Left lung (tissue), 10 donors: ENCODE results near the gene ROR2. TPM values are rescaled to one million over a fixed set of nuclear protein-coding genes. Genes with fewer than 3 reads are reported as not detected.
A peak's percentile ranks its signal among the peaks of the same experiment; 100 is the strongest.

Experiments
- ATAC-seq: fragments of 200-7000 bp; cut with Tn5 transposase; one replicate; pipeline ENCODE4 v1.9.1; 2020; ENCODE audit warnings: moderate library complexity
- DNase-seq, 4 donors: peaks; one replicate each; pipeline ENCODE4 v3.0.0-alpha.2; 2013 to 2020
- H3K27ac ChIP-seq, 2 donors: fragments of 200-600 bp; sonication (generic) in 1 of 2; one replicate each; pipeline versions ENCODE4 v1.5.0 to v1.8.0; 2020 to 2021
- H3K27me3 ChIP-seq, 2 donors: fragments of 200-600 bp; sonication (generic) in 1 of 2; one replicate each; pipeline versions ENCODE4 v1.5.0 to v1.8.0; 2020 to 2021
- H3K36me3 ChIP-seq, 2 donors: fragments of 200-600 bp; sonication (generic) in 1 of 2; one replicate each; pipeline versions ENCODE4 v1.5.0 to v1.8.0; 2020 to 2021
- H3K4me1 ChIP-seq, 2 donors: fragments of 200-600 bp; one replicate each; pipeline ENCODE4 v1.8.0; 2021
- H3K4me3 ChIP-seq, 2 donors: fragments of 200-600 bp; sonication (generic) in 1 of 2; one replicate each; pipeline versions ENCODE4 v1.5.0 to v1.8.0; 2020 to 2021; ENCODE audit warnings: mild to moderate bottlenecking in 1 of 2
- H3K9me3 ChIP-seq, 2 donors: fragments of 200-600 bp; sonication (generic) in 1 of 2; one replicate each; pipeline versions ENCODE4 v1.5.0 to v1.8.0; 2020 to 2021
- CTCF ChIP-seq, 2 donors: fragments of 200-600 bp; sonication (generic) in 1 of 2; IDR thresholded peaks; one replicate each; pipeline versions ENCODE4 v1.5.0 to v1.8.0; 2021; ENCODE audit warnings: antibody characterized with exemption in 2 of 2
- intact Hi-C, 2 donors: fragments of 100-400 bp; cut with DNase I; formaldehyde crosslinking; loops; one replicate each; pipeline versions ENCODE4 v1.11.2 to v1.14.2; 2022
- polyA plus RNA-seq, 6 donors: library from polyadenylated mRNA; unstranded; fragments of 120-200 nt; gene quantifications; one replicate each; pipeline ENCODE4 v1.2.1, GENCODE V29; 2013; ENCODE audit not compliant: insufficient read length in 6 of 6
- total RNA-seq, 2 donors: library from RNA; stranded (reverse); fragmentation: NEBNext Ultra II Directional; extraction: Animal tissue kit (Norgen Biotek cat#: 25700); gene quantifications; one replicate each; pipeline ENCODE4 v1.2.1, GENCODE V29; 2021
- donor health status: DM: no; HTN: yes; CAD: no.
- donor health status: DM: no; HTN: no; CAD: no.

Gene ROR2
- total and polyA plus RNA-seq, 8 donors = 11.5 to 36.5 (median 29.7) TPM

GRCh38 chr9:91815896-91816295, 134.1 kb downstream of the ROR2 start:
- DNase-seq = no peak
- no peak overlapping the region for H3K4me3 ChIP-seq
- H3K9me3 ChIP-seq = no peaks in the 10 kb centered on the region
- no peak for TF ChIP-seq CTCF (IDR thresholded peaks at IDR 0.05)
- ATAC-seq = no peak
- H3K36me3 ChIP-seq = no peaks in the 10 kb centered on the region
- peaks cover 0 to 4% of the 10 kb centered on the region in 2 donors for H3K4me1 ChIP-seq
- peaks cover 0 to 5% of the 10 kb centered on the region in 2 donors for H3K27me3 ChIP-seq
- H3K27ac ChIP-seq = no peak overlapping the region
- intact Hi-C loops = no loop called here

DNA sequence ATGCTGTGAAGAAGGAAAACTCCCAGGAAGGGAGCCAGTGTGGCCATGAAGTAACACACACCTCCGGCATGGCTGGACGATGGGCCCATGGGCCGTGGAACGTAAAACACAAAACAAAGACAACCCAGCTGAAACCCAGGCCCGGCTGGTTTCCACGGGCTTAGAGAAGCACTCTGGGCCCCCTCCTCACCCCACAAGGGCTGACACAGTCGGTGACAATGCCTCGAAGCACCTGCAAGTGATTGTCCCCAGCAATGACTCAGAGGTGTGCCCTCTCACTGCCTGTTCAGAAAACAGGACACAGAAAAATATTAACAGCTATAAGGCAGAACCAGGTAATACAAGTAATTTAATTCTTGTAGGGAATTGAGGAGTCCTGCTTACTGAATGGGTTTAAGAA, 135.3 kb downstream of the ROR2 start:
- Histone ChIP-seq H3K27ac (no peak overlapping the region), H3K36me3 (no peaks in the 10 kb centered on the region), H3K4me1 (peaks cover 0 to 4% of the 10 kb centered on the region in 2 donors), H3K9me3 (no peaks in the 10 kb centered on the region), H3K4me3 (no peak overlapping the region), H3K27me3 (peaks cover 0 to 5% of the 10 kb centered on the region in 2 donors)
- no peak for TF ChIP-seq CTCF (IDR thresholded peaks at IDR 0.05)
- ATAC-seq (no peak), DNase-seq (no peak)
- intact Hi-C loops = no loop called here

DNA sequence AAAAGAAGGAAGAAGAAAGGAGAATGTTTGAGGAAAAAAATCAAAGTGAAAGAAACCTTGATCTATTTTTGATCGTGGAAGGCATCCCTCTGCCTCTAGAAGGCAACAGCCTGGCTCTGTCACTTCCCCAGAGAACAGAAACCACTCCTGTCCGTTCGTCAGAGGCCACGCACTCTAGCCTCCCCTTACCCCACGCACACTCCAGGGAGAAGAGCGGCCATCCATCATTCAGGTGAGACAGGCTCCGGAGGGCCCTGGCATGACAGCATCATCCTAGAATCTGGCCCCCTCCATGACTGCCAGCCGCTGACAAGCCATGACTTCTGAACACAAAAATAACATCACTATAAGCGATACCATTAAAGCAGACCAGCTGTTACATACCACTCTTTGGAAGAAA, 135.8 kb downstream of the ROR2 start:
- TF ChIP-seq CTCF (IDR thresholded peaks at IDR 0.05) = no peak
- Histone ChIP-seq H3K4me3 (no peak overlapping the region), H3K9me3 (no peaks in the 10 kb centered on the region), H3K27ac (no peak overlapping the region), H3K4me1 (peaks cover 0 to 4% of the 10 kb centered on the region in 2 donors), H3K27me3 (peaks cover 0 to 5% of the 10 kb centered on the region in 2 donors), H3K36me3 (no peaks in the 10 kb centered on the region)
- ATAC-seq (no peak), DNase-seq (no peak)
- intact Hi-C loops = no loop called here

- H3K4me3 ChIP-seq = no peak overlapping the region
- no peak overlapping the region for H3K27ac ChIP-seq
- H3K36me3 ChIP-seq = no peaks in the 10 kb centered on the region
- peaks cover 0 to 4% of the 10 kb centered on the region in 2 donors for H3K4me1 ChIP-seq
- no peak for ATAC-seq
- no peak for TF ChIP-seq CTCF (IDR thresholded peaks at IDR 0.05)
- DNase-seq = peak in 2 of 4 donors; percentile 46 to 69
- intact Hi-C loops = no loop called here
- H3K9me3 ChIP-seq = no peaks in the 10 kb centered on the region
- peaks cover 0 to 5% of the 10 kb centered on the region in 2 donors for H3K27me3 ChIP-seq
These were observed 136.7 kb downstream of the ROR2 start for GRCh38 chr9:91813176-91813795.

- Histone ChIP-seq H3K36me3 (no peaks in the 10 kb centered on the region), H3K27me3 (peaks cover 0 to 1% of the 10 kb centered on the region in 2 donors), H3K27ac (no peak overlapping the region), H3K4me1 (peaks cover 0 to under 1% of the 10 kb centered on the region in 2 donors), H3K9me3 (no peaks in the 10 kb centered on the region), H3K4me3 (no peak overlapping the region)
- ATAC-seq (no peak), DNase-seq (no peak)
- no peak for TF ChIP-seq CTCF (IDR thresholded peaks at IDR 0.05)
- intact Hi-C loops = no loop called here
These were observed 137.8 kb downstream of the ROR2 start for GRCh38 chr9:91812191-91812590.
